Panc1 (cell line): ENCODE measurements around the gene NHS. TPM values are rescaled to one million over a fixed set of nuclear protein-coding genes. Genes with fewer than 3 reads are reported as not detected.

Experiments
- ATAC-seq: fragments of 200-7000 bp; cut with Tn5 transposase; 2 replicates; pipeline ENCODE4 v1.9.1; 2020; ENCODE audit warnings: mild to moderate bottlenecking, moderate library complexity
- BruUV-seq: library from RNA; stranded (reverse); fragments of 400-500 nt; replicated peaks from 2 replicates; lab custom pipeline; 2021; lab: Mats Ljungman, UMichigan
- CTCF ChIA-PET: fragments of 300-600 bp; sonication (Branson Sonifier 250); formaldehyde crosslinking; loops from one replicate; lab custom pipeline; 2022; ENCODE audit warnings: antibody characterized with exemption; lab: Charles Lee
- POLR2A ChIA-PET: fragments of 300-600 bp; sonication (Branson Sonifier 250); formaldehyde crosslinking; loops from one replicate; lab custom pipeline; 2022; ENCODE audit warnings: antibody characterized with exemption; lab: Charles Lee
- DNase-seq: peaks from one replicate; pipeline ENCODE4 v3.0.0-alpha.2; 2010; ENCODE audit warnings: low read depth, low spot score
- H3K27ac ChIP-seq: 2 replicates; pipeline ENCODE4 v1.5.1; 2011; ENCODE audit warnings: mild to moderate bottlenecking, low read length, inconsistent platforms
- H3K27me3 ChIP-seq: fragments of 200-500 bp; sonication (Bioruptor generic); 2 replicates; pipeline ENCODE4 v1.6.0; 2014; ENCODE audit warnings: low read length, inconsistent platforms; ENCODE audit not compliant: control insufficient read depth, insufficient read depth
- H3K36me3 ChIP-seq: fragments of 200-500 bp; sonication (Bioruptor generic); 2 replicates; pipeline ENCODE4 v1.5.1; 2014; ENCODE audit warnings: inconsistent platforms, mild to moderate bottlenecking, low read length, moderate library complexity; ENCODE audit not compliant: control insufficient read depth, insufficient read depth
- H3K4me1 ChIP-seq: 2 replicates; pipeline ENCODE4 v1.5.1; 2011; ENCODE audit warnings: inconsistent platforms, mild to moderate bottlenecking, low read length, moderate library complexity; ENCODE audit not compliant: control insufficient read depth, insufficient read depth
- H3K4me3 ChIP-seq, 2 experiments: 2 replicates each; pipeline ENCODE4 v1.5.1; 2011 to 2012; ENCODE audit warnings: low read depth in 2 of 2, low read length in 2 of 2, mild to moderate bottlenecking in 2 of 2, inconsistent platforms in 1 of 2, moderate library complexity in 1 of 2
- H3K9me3 ChIP-seq: fragments of 200-500 bp; sonication (Bioruptor generic); 2 replicates; pipeline ENCODE4 v1.5.1; 2014; ENCODE audit warnings: low read depth, mild to moderate bottlenecking, inconsistent platforms, low read length, moderate library complexity; ENCODE audit not compliant: control insufficient read depth, insufficient read depth
- CTCF ChIP-seq: fragments of 450-650 bp; IDR thresholded peaks from 2 replicates; pipeline ENCODE4 v1.5.1; 2017; ENCODE audit warnings: mild to moderate bottlenecking
- POLR2AphosphoS5 ChIP-seq: IDR thresholded peaks from 2 replicates; pipeline ENCODE4 v1.6.1; 2012; ENCODE audit warnings: mild to moderate bottlenecking, low read depth, low read length, moderate library complexity
- REST ChIP-seq, 2 experiments: IDR thresholded peaks; 2 replicates each; pipeline ENCODE4 v1.6.1; 2011 to 2012; ENCODE audit warnings: low read depth in 2 of 2, control low read depth in 1 of 2, low read length in 1 of 2, mild to moderate bottlenecking in 1 of 2, moderate library complexity in 1 of 2; ENCODE audit not compliant: insufficient read depth in 1 of 2
- SIN3A ChIP-seq: IDR thresholded peaks from 2 replicates; pipeline ENCODE4 v1.6.1; 2012; ENCODE audit warnings: low read depth, mild to moderate bottlenecking, low read length, moderate library complexity, borderline replicate concordance; ENCODE audit not compliant: insufficient read depth
- TCF7L2 ChIP-seq: IDR thresholded peaks from 2 replicates; pipeline ENCODE4 v1.6.1; 2011; ENCODE audit warnings: mild to moderate bottlenecking, low read depth, low read length, inconsistent platforms
- in situ Hi-C: cut with HindIII; loops from 2 replicates; pipeline ENCODE4 v1.10.0; 2016; ENCODE audit warnings: low sequenced_read_pairs, low pct_unique_long_range_greater_than_20kb
- intact Hi-C: fragments of 100-400 bp; cut with micrococcal nuclease; formaldehyde crosslinking; loops from one replicate; pipeline ENCODE4 v1.10.0; 2022; ENCODE audit not compliant: unreplicated experiment
- total RNA-seq: library from RNA; stranded (reverse); gene quantifications from one replicate; pipeline ENCODE4 v1.2.1, GENCODE V29; 2021; ENCODE audit not compliant: unreplicated experiment

The NHS gene
- total RNA-seq, 1 experiment from 2014 or later, result 0.80 TPM

GRCh38 chrX:17656556-17656955 lies 281.6 kb downstream of the NHS start:
- DNase-seq, result no peak
- in situ Hi-C loops (no loop called here), intact Hi-C loops (no loop called here)
- Histone ChIP-seq H3K27me3 (no peaks in the 10 kb centered on the region), H3K9me3 (no peaks in the 10 kb centered on the region), H3K36me3 (no peaks in the 10 kb centered on the region), H3K4me3 (no peak overlapping the region), H3K4me1 (no peaks in the 10 kb centered on the region), H3K27ac (no peak overlapping the region)
- no peak for TF ChIP-seq SIN3A
- TF ChIP-seq TCF7L2, result no peak
- TF ChIP-seq CTCF, result no peak
- TF ChIP-seq REST (IDR thresholded peaks at IDR 0.05; ENCODE audit: insufficient read depth in 1 of 2, low read depth in 2 of 2, low read length in 1 of 2), result no peak
- TF ChIP-seq POLR2AphosphoS5, result no peak
- ChIA-PET POLR2A (no interaction called here), CTCF (no interaction called here)
- ATAC-seq, result no peak
- no TSS peak for BruUV-seq

- POLR2A ChIA-PET, result no interaction called here
- intact Hi-C loops, result no loop called here
- Histone ChIP-seq H3K36me3 (no peaks in the 10 kb centered on the region), H3K4me3 (no peak overlapping the region), H3K9me3 (no peaks in the 10 kb centered on the region), H3K4me1 (no peaks in the 10 kb centered on the region), H3K27me3 (no peaks in the 10 kb centered on the region), H3K27ac (no peak overlapping the region)
- ATAC-seq (no peak), DNase-seq (no peak)
- CTCF ChIA-PET, result no interaction called here
- TF ChIP-seq TCF7L2, result no peak
- no peak for TF ChIP-seq SIN3A
- no peak for TF ChIP-seq REST (IDR thresholded peaks at IDR 0.05; ENCODE audit: insufficient read depth in 1 of 2, low read depth in 2 of 2, low read length in 1 of 2)
- TF ChIP-seq POLR2AphosphoS5, result no peak
- TF ChIP-seq CTCF, result no peak
- in situ Hi-C loops, result no loop called here
- no TSS peak for BruUV-seq
Observed at GRCh38 chrX:17662391-17662790, 287.4 kb downstream of the NHS start.
